Activated CD8-positive, alpha-beta memory T cell treated with anti-CD3 and anti-CD28 coated beads, Interleukin-2, amount 50 U/mL, for 1 hour (primary cell): ENCODE measurements around the gene ATP11A.
A peak's percentile ranks its signal among the peaks of the same experiment; 100 is the strongest.

Experiments
- DNase-seq: peaks from one replicate; pipeline ENCODE4 v3.0.0-alpha.2; 2020; ENCODE audit errors: extremely low read depth

The ATP11A gene

DNA sequence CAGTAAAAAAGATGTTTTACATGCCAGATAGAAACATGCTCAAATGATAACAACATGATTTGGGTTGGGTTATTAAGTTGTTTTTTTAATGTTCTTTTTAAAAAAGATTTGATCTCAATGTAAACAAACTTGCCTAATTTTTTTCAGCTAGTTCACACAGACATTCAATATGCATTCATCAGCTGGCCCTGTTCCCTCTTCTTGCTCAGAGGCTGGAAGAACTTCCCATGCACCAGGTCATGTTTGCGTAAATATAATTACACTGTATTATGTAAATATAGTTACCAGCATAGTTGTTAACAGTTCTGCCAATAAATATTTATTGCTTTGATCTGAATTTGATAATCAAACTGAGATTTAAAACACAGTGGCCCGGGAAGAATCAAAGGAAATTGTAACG, 70.6 kb downstream of the ATP11A start:
- no peak for DNase-seq

GRCh38 chr13:112760931-112761330, 71.1 kb downstream of the ATP11A start:
- no peak for DNase-seq

DNA sequence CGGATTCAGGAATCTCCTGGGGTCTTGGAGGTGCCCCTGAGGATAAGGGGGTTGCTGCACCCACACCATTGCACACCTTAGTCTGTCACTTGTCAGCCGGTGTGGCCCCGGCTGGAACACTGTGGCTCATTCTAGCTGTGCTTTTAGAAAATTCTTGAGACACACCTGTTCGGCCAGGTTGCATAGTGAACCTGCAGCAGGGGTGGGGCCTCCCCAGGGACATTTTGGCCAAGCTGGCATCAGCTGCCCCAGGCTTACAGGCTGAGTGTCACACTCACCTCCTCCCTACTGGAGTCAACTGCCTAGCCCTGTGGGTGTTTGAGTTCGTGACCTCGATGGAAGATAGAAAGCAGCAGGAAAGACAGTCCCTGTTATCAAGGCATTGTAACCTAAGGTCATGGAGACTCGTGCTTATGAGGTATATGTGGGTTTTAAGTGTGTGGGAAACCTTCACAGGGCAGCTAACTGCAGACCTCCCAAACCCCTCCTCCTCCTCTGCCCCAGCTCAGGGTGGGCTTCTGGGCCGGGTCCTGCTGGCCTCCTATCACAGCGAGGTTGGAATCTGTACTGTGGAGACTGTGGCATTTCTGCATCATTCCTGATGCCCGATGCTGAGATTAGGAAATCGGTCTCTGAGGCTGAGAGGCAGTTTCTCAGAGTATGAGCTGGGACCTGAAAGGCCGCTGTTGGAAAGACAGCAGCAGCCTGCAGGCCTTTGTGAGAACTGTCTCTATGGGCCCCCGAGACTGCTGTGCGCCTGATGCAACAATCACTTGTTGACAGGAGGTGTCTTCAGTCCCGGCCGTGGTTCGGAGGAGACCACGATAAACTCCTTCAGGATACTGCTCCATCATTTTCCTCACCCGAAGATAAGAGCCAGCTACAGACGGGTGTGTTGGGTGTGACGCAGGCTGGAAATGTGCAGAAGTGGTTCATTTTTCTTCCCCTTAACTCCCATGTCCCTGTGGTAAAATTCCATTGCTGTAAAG, 72.2 kb downstream of the ATP11A start:
- no peak for DNase-seq

- DNase-seq = no peak
Observed at GRCh38 chr13:112762690-112763080, 72.8 kb downstream of the ATP11A start.

GRCh38 chr13:112764028-112764427, 74.2 kb downstream of the ATP11A start:
- no peak for DNase-seq

- no peak for DNase-seq
Observed at GRCh38 chr13:112764864-112765561, 75.2 kb downstream of the ATP11A start.

DNA sequence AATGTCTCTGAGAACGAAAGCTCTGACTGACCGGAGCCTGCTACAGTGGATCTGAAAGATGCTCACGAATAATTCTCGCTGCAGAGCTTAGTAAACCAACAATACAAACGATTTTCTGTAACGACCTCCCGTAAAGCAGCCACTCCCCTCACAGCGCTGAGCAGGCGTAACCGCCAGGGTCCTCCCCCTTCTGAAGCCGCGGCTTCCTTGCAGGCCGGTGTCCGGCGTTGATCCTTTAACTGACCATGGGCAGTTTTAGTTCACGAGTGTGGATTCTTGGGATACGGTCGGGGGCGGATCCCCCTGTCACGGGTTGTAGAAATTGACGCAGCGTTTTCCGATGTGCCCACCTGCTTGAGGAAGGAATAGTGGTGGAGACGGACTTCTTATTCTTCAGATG, 75.9 kb downstream of the ATP11A start:
- no peak for DNase-seq

GRCh38 chr13:112766336-112766735, 76.5 kb downstream of the ATP11A start:
- DNase-seq = no peak

- no peak for DNase-seq
Observed at GRCh38 chr13:112767506-112768471, 78.0 kb downstream of the ATP11A start.

DNA sequence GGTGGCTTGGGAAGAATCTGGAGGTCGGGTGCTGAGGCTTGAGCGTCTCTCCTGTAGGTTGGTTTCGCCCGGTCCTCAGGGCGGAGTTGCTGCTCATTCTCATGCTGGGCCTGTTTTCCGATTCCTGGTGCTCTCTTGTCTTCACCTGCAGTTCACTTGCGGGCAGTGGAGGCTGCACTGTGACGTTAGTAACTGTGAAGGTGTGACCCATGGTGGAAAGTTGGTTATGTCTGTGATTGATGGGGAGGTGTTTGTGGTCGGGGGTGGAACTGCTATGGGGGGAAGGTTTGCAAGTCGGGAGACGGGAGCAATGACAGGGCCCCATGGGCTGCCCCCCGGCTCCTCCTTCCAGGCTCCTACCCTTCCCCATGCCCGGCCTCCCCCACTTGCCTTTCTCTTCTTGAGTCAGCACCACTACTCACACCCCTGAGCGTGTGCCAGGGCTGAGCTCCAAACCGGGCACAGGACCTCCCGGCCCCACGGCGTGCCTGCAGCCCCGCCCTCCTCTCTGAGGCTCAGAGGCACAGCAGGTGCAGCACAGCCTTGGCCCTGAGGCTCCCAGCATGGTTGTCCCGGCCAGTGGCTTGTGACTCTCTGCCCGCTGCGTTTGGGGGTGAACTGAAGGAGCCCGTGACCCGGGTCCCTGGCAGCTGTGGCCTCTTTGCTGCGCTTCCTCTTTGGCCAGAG, 79.1 kb downstream of the ATP11A start:
- DNase-seq = peak; percentile 4

GRCh38 chr13:112769615-112770014, 79.8 kb downstream of the ATP11A start:
- no peak for DNase-seq

DNA sequence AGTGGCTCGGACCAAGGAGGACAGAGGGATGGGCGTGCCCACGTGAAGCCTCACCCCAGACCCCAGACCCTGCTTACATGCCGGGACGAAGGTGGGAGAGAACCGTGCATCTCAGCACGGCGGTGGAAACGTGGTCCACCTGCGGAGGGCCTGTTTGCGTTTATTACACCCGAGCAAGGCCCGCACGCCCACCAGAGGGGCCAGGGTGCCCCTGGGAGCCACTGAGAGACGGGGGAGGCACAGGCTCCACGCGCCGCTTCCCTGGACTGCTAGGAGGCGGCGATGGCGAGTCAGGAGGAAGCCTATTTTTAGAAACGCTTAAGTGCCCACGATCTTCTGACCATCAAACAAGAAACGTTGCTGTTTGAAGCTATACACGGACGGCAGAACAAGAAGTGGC, 80.7 kb downstream of the ATP11A start:
- DNase-seq = no peak

GRCh38 chr13:112771139-112771876, 81.5 kb downstream of the ATP11A start:
- DNase-seq = no peak

DNA sequence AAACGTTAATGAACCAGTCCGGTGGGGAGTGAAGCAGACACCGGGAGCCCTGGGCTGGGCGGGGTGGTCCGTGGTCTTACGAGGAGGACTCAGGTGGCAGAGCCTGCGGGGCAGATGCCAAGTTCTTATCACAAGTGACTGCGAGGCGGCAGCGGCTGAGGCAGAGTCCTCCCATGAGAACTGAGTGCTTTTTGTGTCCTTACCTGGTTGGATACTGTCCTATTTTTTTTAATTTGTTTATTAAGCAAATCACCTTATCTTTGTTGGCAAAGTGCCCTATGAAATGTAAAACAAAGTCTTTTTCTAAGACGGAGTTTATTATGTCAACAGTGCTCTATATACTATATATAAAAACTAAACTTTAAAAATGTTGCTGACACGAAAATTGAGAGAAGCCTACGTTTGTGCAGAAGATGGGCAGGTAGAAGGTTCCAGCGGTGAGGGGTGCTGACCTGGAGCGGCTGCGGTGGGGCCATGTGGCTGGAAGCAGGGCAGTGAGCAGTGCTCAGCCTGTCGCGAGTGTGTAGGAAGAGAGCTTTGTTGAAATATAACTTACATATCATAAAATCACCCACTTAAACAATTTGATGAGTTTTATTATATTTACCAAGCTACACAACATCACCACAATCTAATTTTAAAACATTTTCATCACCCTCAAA, 82.2 kb downstream of the ATP11A start:
- no peak for DNase-seq

- DNase-seq = no peak
Observed at GRCh38 chr13:112772539-112772909, 82.7 kb downstream of the ATP11A start.

- DNase-seq = no peak
Observed at GRCh38 chr13:112772929-112773328, 83.1 kb downstream of the ATP11A start.

DNA sequence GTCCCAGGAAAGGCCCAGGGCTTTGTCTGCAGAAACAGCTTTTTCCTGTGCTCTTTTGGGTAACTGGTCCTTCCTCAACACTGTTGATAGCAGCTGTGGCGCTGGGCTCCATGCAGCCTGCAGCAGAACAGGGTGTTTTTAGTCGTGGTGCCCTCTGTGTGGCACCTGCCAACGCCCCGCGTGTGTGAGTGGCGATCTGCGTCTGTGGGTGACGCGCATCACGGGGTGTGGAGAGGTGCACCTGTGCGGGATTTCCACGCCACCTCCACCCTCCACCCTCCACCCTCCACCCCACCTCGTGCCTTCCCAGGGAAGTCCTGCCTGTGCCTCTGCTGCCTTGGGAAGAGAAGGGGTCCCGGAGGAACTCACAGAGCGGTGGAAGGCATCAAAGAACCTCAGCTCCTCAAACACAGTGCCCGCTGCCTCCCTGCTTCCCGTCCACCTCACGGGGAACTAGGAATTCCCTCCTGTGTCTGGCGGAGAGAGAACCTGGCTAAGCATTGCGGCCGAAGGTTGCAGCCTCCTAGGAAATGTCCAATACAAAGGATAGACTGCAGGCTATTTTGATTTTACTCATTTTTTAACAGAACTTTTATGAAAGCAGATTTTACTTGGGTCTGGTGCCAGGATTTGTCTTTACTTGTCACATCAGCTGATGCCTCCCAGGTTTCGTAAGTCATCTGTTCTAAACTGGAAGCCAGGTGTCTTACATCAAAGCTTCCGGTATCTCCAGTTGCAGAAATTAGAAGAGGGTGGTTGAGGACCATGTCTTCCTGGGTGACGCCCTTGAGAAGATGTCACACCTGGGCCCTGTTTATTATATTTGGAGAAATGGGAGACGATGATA, 84.0 kb downstream of the ATP11A start:
- DNase-seq = no peak

DNA sequence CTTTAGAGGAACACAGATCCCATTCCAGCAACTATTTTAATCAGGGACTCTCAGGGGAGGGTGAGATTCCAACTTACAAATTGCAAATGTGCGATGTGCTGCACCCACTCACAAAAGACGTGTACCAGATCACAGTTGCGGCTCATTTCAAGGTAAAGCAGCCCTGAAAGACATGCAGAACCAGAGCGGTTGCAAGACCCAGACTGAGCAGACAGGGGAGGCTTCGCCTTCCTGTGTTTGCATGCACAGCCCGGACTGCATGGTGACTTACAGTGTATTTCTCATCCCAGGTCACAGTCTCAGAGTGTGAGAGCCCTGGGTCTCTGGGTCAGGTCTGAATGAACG, 84.6 kb downstream of the ATP11A start:
- no peak for DNase-seq
